ENCODE measurements around the gene ASTE1.

The ASTE1 gene

DNA sequence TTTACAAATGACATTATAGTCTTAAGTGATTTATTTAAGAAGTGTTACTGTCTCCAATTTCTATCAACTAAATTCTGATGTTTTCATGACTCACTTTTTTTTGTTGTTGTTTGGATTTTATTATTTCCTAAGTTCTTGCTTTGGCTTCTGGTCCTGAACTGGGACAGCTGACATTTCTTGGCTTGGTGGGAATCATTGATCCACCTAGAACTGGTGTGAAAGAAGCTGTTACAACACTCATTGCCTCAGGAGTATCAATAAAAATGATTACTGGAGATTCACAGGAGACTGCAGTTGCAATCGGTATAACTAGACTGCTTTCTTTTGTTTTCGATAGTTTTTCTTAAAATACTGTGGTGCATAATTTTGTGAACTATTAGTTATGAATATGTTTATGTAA, 47.5 kb downstream of the ASTE1 start:
- TF ChIP-seq, protein P1, sequence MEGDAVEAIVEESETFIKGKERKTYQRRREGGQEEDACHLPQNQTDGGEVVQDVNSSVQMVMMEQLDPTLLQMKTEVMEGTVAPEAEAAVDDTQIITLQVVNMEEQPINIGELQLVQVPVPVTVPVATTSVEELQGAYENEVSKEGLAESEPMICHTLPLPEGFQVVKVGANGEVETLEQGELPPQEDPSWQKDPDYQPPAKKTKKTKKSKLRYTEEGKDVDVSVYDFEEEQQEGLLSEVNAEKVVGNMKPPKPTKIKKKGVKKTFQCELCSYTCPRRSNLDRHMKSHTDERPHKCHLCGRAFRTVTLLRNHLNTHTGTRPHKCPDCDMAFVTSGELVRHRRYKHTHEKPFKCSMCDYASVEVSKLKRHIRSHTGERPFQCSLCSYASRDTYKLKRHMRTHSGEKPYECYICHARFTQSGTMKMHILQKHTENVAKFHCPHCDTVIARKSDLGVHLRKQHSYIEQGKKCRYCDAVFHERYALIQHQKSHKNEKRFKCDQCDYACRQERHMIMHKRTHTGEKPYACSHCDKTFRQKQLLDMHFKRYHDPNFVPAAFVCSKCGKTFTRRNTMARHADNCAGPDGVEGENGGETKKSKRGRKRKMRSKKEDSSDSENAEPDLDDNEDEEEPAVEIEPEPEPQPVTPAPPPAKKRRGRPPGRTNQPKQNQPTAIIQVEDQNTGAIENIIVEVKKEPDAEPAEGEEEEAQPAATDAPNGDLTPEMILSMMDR (IDR thresholded peaks at IDR 0.05) = no peak

DNA sequence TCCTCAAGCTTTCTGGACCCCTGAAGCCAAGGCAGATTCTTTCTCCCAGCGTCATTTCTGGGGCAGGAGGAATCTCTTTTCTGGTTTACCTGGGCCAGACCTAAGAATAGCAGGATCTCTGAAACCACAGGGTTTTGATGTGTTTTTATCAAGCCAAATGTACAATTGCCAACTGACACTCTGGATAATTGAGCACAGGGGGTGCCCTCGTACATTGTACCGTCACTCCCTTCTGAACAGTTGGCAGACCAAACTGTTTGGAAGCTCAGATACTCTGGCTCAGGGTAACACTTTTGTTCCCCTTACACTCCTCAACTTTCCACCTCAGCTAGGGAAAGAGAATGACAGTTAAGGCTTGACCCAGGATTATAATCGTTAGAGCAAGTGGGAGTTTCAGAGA, 49.9 kb downstream of the ASTE1 start:
- TF ChIP-seq, protein P1 (IDR thresholded peaks at IDR 0.05) = no peak

DNA sequence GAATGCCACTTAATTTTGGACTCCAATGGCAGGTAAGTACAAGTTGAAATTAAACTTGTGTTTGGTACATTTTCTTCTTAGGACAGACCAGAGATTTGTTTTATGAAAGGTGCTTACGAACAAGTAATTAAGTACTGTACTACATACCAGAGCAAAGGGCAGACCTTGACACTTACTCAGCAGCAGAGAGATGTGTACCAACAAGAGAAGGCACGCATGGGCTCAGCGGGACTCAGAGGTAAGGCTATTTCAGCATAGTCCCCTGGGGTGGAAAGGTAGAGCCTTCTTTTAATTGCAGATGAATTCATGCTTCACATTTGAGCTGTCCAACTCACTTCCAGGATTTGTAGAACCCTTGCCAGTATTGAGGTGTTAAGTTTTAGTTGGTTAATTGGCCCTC, 51.4 kb downstream of the ASTE1 start:
- TF ChIP-seq, protein P1 (IDR thresholded peaks at IDR 0.05) = no peak

DNA sequence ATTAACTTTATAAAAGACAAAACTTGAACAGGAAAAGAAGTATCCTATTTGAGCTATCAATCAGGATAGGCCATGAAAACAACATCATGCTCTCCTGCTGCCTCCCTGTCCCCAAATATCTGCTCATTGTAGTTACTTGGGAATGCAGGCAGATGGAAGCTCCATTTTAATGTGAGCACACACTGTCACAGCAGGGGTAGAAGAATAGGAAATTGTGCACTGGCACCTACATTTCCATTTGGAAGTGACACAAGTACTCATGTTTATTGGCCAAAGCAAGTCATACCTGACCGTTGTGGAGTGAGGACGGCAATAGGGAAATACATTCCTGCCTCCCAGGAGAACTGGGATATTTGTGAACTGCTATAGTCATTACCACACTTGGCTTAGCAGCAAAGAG, 52.4 kb downstream of the ASTE1 start:
- TF ChIP-seq, protein P1 (IDR thresholded peaks at IDR 0.05) = no peak

DNA sequence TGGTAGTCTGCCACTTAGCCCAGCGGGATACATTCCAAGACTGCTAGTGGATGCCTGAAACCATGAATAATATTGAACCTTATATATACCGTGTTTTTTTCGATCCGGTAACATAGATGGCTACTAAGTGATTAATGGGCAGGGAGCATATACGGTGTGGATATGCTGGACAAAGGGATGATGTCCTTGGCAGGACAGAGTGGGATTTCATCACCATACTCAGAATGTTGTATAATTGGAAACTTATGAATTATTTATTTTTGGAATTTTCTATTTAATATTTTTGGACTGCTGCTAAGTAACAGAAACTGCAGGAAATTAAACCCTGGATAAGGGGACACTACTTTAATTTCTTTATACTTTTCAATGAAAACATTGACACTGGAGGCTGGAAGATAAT, 53.2 kb downstream of the ASTE1 start:
- TF ChIP-seq, protein P1 (IDR thresholded peaks at IDR 0.05) = no peak

DNA sequence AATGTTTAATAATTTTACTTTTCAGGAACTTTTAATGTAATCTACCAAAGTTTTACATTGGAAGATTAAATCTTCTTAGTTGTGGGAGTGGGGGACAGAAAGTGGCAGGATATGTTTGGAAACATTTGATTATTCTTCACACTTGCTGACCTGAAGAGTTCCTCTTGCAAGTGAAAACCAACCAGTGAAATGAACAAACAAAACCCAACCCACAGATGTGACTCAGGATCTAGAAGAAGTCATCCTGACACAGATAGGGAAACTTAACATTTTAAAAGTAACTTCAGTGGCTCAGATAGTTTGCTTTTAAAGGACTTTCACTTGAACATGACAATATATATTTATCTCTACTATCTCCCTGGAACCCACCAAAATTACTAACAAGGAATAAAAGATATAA, 55.4 kb downstream of the ASTE1 start:
- TF ChIP-seq, protein P1 (IDR thresholded peaks at IDR 0.05) = no peak

DNA sequence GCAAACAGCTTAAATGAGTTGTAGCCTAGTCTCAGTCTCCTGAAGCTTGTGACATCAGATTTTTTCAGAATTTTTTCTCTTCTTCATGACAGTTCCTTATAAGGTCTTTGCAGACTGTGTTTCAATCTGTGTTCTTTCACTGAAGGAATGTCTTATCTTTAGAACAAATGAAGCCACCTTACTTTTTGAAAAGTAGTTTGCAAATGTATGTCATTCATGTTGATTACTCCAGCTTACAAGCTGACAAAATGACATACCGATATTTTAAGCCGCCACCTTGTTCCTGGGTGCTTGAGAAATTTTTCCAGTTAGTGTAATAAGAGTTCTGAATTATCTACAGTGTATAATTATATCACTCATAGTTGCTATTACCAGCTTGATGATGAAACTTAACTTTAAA, 57.0 kb downstream of the ASTE1 start:
- TF ChIP-seq, protein P1 (IDR thresholded peaks at IDR 0.05) = no peak

DNA sequence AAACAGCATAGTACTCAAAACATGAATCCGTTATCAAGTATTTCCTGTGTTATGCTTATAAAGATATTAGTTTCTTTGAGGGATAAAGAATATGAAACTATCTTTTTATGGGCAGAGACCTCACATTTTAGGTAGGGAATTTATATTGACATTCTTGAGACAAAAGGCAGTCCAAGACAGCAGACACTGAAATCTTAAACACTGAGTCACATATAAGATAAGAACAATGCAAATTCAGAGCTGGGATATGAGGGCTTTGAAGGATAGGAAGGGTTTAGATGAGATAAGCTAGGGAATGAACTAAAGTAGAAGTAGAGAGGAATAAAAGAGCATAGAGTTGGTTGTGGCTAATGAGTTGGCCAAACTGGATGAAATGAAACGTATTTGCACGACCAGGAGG, 58.4 kb downstream of the ASTE1 start:
- TF ChIP-seq, protein P1 (IDR thresholded peaks at IDR 0.05) = no peak
